ENCODE measurements around the gene IRGC.
A peak's percentile ranks its signal among the peaks of the same experiment; 100 is the strongest.
"Not testable (repeated sequence)": the region's sequence is repeated elsewhere in the genome, so short reads cannot be mapped to it uniquely, and the experiment has no call there.

IRGC gene, protein sequence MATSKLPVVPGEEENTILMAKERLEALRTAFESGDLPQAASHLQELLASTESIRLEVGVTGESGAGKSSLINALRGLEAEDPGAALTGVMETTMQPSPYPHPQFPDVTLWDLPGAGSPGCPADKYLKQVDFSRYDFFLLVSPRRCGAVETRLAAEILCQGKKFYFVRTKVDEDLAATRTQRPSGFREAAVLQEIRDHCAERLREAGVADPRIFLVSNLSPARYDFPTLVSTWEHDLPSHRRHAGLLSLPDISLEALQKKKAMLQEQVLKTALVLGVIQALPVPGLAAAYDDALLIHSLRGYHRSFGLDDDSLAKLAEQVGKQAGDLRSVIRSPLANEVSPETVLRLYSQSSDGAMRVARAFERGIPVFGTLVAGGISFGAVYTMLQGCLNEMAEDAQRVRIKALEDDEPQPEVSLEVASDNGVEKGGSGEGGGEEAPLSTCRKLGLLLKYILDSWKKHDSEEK

DNA sequence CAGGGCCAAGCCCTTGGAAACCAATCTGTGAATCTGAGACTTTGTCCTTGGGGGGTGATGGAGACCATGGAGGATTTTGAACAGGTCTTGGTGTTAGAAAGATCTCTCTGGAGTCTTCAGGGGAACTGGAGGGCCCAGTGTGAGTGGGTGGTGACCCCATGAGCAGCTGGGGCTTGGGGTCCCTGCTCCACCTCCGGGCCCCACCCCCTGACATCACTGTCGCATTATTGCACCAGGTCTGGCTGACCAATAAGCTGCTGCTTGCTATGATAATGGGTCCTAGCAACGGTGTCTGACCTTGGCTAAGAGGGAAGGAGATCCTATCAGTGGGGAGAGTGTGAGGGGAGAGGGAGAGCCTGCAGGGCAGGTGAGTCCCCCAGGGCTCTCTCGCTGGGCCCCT, at the start of gene IRGC:
Gene IRGC, plus strand, starts transcription at position 301 of the 400 bp plus-strand sequence. CDS start 2,483 bp downstream, outside the sequence.
- DNase-seq, result no peak

DNA sequence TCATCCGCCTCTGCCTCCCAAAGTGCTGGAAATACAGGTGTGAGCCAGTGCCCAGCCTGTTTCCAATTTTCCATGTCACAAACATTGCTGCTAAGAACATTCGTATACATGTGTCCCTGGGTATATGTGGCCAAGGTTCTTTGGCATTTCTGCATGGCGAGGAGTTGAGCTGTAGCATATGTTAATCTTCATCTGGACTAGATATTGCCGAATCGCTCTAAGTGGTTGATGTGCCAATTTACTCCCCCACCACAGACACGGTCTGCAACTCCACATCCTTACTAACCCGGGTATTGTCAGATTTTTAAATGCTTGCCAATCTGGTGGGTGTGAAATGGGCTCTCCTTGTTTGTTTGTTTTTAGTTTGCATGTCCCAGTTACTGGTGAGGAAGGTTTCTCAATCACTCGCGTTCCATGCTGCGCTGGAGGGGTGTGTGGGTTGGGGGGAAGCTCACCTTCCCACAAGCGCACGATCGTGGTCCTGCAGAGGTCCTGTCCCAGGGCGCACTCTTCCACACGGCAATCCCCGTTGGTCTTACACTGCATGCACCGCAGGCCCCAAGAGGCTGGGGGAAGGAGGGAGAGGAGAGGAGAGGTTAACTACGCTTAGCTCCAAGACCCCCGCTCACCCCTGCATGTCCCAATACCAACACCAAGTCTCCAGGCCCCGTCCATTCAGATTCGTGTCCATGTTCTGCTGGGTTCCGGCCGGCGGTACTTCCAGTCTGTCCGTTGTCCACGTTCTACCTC, 48.6 kb upstream of the IRGC start:
- DNase-seq, result no peak

DNA sequence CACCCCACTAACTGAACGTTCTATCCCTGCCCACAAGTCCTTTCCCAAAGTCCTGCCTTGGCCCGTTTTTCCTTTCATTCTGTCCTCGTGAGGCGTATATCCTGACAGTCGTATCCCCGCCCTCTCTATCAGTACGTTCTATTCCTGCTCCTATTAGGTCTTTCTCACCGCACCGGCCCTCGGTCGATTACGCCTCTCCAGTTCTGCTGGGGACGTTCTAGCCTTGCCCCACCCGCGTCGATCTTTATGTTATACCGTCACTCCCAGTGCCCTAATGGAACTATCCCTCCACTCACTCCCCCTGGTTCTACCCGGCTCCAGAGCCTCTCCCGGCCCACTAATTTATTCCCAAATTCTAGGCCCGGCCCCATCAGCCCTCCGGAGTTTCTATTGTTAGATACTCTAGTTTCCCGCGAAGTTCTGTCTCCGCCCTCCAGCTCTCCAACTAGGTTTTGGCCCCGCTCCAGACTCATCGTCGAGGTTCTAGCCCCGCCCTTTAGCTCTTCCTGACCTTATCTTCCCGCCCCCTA, 47.9 kb upstream of the IRGC start:
- no peak for DNase-seq

DNA sequence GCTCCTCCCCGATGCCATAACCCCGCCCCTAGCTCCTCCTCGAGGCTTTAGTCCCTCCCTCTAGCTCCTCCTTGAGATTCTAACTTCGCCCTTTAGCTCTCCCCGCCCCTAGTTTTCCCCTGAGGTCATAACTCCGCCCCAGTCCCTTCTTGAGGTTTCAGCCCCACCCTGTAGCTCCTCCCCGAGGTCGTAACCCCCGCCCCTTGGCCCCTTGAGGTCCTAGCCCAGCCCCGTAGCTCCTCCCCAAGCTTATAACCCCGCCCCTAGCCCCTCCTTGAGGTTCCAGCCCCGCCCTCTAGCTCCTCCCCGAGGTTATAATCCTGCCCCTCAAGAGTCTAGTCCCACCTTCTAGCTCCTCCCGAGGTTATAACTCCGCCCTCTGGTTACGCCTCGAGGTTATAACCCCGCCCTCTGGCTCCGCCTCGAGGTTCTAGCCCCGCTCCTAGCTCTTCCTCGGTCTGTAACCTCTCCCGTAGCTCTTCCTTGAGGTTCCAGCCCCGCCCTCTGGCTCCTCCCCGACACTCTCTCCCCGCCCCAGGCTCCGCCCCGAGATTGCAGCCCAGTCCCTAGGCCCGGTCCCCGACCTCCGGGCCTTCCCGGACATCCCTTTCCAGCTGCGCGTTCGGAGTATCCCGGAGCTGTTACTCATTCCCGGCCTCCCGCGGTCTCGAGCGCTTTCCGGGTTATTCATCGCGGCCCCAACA, 47.3 kb upstream of the IRGC start:
- peak; percentile 96 for DNase-seq

DNA sequence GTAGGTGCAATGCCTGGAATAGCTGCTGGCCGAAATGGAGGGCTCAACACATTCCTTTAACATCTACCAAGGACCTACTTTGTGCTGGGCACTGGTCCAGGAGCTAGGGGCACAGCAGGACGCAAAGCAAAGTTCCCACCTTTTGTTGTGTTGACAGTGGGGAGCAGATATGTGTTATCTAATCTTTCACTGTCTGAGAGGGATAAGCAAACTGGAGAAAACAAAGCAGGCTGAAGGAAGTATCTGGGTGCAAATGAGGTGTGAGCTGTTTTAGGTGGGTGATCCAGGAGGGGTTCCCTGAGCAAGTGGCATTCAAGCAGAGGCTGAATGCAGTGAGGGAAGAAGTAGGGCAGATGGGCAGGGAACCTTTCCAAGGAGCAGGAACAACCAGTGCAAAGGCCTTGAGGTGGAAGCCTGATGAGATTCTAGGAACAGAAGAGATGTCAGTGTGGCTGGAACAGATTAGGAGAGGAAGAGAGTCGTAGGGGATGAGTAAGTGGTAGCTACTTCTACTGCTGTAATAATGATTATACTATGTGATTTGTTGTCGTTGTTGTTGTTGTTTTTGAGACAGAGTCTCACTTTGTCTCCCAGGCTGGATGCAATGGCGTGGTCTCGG, 43.7 kb upstream of the IRGC start:
- no peak for DNase-seq

DNA sequence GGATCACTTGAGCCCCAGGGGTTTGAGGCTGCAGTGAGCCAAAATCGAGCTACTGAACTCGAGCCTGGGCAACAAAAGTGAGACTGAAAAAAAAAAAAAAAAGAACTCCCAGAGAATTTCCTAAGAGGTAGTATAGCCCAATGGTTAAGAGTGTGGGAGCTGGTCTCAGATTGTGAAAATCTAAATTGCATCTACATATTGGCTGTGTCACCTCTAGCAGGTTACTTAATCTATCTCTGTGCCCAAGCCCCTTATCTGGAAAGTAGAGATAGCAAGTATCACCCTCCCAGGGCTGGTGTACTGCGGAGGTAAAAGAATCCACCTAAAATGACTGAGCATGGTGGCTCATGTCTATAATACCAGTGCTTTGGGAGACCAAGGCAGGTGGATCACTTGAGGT, 42.2 kb upstream of the IRGC start:
- no peak for DNase-seq

DNA sequence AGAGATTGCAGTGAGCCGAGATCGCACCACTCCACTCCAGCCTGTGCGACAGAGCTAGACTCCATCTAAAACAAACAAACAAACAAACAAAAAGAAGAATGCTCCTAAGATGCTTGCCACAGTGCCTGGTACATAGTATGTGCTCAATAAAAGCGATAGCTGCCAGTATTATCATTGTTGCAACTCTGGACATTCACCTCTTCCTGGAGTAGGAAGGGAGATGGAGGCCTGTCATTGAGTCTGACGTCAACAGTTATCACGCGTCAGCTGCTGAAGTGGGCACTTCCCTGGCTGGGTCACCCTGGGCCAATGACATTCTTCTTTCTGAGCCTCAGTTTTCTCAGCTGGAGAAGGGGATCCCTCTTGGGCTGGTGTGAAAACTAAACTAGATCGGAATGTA, 41.7 kb upstream of the IRGC start:
- no peak for DNase-seq

DNA sequence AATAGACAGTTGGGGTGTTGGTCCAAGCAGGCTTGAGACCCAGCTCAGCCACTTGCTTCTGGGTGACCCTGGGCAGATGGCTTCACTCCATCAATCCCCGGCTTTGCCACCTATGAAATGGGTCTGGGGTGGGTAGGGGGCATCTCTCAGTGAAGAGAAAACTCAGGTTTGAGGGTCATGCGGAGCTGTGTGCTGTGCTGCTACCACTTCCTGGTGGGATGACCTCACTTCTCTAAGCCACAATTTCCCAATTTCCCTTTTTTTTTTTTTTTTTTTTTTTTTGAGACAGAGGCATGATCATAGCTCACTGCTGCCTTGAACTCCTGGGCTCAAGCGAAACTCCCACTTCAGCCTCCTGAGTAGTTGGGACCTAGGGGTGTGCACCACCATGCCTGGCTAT, 41.3 kb upstream of the IRGC start:
- no peak for DNase-seq

DNA sequence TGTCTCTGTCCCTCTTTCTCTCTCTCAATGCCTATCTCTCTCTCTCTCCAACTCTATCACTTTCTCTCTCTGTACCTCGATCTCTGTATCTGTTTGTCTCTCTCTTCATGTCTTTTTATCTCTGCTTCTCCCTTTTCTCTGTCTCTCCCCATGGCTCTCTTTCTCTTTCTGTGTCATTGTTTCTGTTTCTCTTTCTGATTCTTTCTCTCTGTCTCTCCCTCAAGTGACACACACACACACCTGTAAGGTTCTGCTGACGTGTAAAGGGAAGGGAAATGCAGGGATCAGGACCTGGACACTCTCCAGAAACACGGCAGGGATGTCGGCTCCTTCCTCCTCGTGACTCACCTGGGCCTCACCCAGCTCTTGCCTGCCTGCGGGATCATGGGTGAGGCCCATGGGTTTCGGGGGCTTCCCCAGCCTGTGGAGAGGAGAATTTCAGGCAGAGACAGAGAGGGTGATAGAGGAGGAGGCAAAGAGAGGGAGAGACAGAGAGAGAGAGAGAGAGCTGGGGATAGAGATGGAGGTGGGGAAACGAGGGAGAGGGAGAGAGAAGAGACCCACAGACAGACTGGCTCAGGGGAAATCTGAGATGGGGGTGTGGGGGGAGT, 40.5 kb upstream of the IRGC start:
- DNase-seq, result no peak

DNA sequence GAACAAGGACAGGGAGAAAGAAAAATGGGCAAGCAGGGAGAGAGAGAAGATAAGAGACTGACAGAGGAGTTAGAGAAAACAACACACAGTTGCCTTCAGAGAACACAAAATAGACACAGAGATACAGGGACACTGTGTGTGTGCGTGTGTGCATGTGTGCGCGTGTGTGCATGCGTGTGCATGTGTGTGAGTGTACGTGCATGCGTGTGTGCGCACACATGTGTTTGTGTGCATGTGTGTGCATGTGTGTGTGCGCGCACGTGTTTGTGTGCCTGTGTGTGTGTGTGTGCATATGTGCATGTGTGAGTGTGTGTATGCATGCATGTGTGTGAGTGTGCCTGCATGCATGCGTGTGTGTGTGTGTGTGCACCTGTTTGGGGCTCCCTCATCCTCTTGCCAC, 40.0 kb upstream of the IRGC start:
- DNase-seq, result no peak

DNA sequence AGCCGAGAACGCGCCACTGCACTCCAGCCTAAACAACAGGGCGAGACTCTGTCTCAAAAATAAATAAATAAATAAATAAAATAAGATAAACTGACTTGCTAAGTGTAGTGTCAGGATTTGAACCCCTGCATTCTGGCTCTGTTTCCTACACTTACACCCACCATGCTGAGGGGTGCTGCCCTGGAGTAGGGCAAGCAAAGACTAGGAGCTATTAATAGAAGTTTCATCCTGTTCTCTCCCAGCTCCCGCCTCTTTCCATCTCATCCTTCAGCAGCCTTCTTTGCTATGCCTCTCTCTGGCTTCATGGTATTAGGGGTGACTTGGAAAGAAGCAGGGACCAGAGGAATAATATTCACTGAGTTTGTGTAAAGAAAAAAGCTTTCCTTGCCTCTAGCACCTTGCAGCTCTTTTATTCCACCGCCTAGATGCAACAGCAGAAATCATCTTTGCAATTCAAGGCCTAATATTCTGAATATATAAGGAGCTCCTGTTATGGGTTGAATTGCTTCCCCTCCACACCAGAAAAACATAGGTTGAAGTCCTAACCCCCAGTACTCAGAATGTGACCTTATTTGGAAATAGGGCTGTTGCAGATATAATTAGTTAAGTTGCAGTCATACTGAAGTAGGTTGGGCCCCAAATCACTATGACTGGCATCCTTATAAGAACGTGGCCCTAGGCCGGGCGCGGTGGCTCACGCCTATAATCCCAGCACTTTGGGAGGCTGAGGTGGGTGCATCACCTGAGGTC, 37.2 kb upstream of the IRGC start:
- no peak for DNase-seq

DNA sequence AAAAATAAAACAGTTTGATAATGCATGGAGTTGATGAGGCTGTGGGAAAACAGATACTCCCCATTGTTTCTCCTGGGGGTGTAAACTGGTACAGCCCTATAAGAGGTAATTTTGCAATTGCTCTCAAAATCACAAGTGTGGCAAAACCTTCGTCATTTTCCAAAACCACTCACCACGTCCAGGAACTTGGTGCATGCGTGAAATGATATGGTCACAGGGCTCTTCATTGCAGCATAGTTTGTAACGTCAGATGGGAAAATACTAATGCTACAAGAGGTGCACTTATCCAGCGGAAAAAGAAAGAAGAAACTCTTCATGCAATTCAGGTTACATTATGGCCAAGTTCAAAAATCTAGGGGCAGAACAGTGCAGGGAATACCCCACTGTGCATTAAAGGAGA, 34.1 kb upstream of the IRGC start:
- no peak for DNase-seq

DNA sequence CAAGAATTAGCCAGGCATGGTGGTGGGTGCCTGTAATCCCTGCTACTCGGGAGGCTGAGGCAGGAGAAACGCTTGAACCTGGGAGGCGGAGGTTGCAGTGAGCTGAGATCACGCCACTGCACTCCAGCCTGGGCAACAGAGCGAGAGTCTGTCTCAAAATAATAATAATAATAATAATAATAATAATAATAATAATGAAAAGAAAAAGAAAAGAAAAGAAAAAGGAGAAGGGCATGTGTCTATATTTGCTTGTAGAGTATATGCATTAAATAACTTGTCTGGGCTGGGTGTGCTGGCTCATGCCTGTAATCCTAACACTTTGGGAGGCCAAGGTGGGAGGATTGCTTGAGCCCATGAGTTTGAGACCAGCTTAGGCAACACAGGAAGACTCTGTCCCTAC, 33.6 kb upstream of the IRGC start:
- DNase-seq, result not testable (repeated sequence)

DNA sequence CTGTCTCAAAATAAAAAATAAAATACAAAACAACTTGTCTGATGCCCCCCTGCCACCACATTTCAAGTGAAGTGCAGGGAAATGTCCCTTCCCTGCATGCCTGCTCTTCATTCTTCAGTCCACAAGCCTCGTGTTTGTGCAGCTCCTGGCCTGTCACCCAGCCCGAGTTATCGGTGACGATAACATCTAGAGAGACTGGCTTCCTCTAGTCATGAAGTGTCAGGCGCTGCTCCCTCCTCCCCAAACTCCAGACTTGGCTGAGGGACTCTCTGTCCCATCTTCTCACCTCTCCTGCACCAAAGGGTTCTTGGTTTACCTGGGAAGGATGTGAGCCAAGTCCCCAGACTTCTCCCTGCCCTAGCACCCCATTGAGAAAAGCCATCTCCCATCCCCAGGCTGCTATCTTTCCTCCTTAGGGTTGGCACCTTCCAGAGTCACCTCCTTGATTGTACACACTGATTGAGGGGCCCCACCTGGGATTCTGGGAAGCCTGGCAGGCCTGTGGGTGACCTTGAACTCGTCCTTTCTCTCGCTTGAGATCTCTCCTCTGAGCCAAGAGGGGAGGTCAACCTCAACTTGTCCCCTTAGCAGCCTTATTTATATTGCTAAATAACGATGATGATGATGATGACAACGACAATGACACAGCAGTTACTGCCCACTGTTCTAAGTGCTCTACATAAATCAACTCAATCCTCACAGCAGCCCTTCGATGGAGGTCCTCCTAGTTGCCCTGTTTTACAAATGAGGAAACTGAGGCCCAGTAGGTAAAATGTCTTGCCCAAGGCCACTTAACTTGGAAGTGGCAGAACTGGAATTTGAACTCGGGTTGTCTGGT, 32.8 kb upstream of the IRGC start:
- DNase-seq, result no peak

DNA sequence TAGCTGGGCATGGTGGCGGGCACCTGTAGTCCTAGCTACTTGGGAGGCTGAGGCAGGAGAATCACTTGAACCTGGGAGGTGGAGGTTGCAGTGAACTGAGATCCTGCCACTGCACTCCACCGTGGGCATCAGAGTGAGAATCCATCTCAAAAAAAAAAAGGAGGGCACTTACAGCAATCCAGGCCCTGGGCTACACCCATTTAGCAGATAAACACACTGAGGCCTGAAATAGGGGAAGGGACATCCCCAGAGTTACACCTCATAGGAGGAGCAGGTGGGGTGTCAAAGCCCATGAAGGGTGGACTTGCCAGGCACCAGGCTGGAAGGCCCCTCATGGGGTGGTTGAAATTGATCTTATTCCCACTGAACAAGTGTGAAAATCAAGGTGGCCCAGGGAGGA, 32.0 kb upstream of the IRGC start:
- DNase-seq, result no peak

DNA sequence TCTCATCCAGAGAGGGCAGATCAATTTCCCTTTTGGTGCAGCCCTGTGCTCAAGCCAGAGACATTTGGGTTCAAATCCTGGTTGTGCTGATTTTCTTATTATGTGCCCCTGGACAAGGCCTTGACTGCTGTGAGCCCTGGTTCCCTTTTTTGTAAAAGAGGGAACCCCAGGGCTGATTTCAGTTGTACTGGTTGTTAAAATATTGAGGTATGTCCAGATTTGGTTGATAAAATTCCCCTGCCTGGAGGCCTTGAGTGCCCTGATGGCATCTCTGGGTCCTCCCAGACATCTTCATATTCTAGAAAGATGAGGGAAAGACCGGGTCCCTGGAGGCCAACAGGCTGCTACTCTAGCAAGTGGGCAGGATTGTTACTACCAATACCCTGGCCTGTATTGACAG, 31.6 kb upstream of the IRGC start:
- no peak for DNase-seq

DNA sequence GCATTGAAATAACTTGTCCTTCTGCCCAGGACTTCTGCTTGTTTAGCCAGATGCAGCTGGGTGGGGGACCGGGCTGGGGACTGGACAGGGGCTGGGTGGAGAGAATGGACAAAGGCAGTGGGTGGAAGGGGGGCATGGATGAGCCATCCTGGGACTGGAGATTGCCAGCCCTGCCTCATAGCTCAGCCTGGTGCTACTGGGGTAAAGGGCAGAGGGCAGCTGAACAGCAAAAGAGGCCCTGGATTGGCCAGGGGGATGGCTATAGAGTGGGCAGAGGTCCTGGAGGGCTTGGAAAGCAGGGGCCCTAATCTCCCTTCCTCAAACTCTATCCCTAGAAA, 28.2 kb upstream of the IRGC start:
- DNase-seq, result no peak

DNA sequence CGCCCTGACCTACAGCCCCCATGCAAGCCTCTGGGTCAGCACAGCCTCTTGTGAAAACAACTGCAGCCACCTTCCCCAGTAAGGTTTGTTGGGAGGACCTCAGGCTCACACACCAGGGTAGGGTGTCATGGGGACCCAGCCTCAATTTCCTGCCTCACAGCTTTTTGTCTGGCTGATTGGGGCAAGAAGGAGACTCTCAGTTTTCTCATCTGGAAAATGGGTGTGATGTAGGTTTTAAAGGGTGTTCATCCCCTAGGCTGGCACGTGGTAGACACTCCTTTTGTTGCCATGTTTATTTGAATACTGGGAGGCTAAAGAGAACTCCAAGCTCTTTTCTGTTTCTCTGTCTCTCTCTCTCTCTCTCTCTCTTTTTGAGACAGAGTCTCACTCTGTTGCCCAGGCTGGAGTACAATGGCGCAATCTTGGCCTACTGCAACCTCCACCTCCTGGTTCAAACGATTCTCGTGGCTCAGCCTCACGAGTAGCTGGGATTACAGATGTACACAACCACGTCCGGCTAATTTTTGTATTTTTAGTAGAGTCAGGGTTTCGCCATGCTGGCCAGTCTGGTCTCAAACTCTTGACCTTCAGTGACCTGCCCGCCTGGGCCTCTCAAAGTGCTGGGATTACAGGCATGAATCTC, 27.7 kb upstream of the IRGC start:
- DNase-seq, result no peak

DNA sequence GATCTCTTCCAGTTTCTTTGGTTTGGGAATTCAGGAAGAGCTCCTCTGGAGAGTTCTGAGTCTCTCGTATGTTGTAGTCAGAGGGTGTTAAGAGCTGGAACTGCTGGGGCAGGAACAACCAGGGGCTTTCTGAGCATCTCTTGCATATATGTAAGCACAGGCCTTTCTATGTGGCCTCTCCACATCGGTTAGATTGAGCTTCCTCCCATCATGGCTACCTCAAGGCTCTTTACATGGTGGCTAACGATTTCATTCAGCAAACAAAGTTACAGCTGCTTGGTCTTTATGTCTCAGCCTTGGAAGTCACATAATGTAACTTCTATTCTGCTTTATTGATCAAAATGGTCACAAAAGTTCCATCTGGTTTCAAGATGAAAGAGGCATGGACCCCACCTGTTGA, 25.4 kb upstream of the IRGC start:
- no peak for DNase-seq

DNA sequence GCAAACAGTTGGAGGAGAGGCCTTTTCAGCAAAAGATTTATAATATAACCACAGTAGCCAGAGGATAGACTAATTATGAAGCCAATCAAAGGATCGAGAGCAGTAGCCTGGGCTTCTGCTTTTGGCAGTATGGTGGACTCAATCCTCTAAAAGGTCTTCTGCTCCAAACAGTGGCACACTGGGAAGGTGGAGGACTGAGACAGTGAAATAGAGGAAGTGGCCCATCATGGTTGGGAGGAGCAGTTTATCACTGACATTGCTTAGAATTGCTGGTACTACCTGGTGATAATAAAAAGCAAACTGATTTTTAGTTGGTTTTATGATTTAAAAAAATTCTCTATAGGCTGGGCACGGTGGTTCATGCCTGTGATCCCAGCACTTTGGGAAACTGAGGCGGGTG, 25.0 kb upstream of the IRGC start:
- no peak for DNase-seq

Measured in stimulated activated CD4-positive, alpha-beta T cell treated with anti-CD3 and anti-CD28 coated beads, Interleukin-15, amount 100 ng/mL, for 24 hours (primary cell).